ENCODE data around the gene DLG5.
A peak's percentile ranks its signal among the peaks of the same experiment; 100 is the strongest.

Gene DLG5

DNA sequence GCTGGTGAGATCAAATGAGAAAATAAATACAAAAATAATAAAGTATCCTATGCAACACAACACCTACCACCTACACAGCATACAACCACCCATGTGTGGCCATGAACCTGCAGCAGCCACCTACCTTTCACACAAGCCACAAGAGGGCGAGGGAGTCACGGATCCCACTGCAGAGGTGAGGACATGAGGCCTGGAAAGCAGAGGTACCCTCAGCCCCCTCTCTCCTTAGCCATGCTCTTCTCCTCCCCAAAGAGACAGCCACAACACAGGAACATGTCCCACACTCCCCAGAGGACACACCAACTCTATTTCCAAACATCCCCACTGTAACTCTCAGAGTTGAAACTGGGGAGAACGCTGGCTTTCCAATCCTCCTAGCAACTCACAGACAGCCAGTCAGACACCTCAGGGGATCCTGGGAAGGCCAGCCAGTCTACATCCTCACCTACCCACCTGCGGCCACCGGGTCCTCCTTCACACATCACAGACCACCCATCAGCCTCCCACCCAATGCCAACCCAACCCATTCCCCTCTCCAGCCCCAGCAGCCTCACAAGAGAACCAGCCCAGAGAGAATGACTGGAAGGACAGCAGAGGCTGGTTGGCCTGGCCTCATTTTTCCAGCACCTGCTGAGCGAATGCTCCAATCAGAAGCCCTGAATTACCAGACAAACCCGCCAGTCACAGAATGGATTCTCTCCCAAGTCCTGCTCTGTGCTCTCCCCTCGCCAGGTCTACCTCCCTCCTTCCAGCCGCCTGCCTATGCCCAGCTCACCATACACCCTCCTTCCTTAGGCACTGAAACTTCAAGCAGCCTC is 18.4 kb downstream of the DLG5 start:
- TF ChIP-seq, protein P1, sequence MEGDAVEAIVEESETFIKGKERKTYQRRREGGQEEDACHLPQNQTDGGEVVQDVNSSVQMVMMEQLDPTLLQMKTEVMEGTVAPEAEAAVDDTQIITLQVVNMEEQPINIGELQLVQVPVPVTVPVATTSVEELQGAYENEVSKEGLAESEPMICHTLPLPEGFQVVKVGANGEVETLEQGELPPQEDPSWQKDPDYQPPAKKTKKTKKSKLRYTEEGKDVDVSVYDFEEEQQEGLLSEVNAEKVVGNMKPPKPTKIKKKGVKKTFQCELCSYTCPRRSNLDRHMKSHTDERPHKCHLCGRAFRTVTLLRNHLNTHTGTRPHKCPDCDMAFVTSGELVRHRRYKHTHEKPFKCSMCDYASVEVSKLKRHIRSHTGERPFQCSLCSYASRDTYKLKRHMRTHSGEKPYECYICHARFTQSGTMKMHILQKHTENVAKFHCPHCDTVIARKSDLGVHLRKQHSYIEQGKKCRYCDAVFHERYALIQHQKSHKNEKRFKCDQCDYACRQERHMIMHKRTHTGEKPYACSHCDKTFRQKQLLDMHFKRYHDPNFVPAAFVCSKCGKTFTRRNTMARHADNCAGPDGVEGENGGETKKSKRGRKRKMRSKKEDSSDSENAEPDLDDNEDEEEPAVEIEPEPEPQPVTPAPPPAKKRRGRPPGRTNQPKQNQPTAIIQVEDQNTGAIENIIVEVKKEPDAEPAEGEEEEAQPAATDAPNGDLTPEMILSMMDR (IDR thresholded peaks at IDR 0.05; ENCODE audit: low read depth, low read length, missing control alignments), result peak; percentile 46
- H3K4me3 ChIP-seq (ENCODE audit: low read depth, low read length), result no peak overlapping the region
- no peak for DNase-seq (ENCODE audit: low read depth)

GRCh38 chr10:77907462-77907861 is 19.1 kb downstream of the DLG5 start:
- no peak overlapping the region for H3K4me3 ChIP-seq (ENCODE audit: low read depth, low read length)
- no peak for DNase-seq (ENCODE audit: low read depth)
- TF ChIP-seq, protein P1 (IDR thresholded peaks at IDR 0.05; ENCODE audit: low read depth, low read length, missing control alignments), result no peak

DNA sequence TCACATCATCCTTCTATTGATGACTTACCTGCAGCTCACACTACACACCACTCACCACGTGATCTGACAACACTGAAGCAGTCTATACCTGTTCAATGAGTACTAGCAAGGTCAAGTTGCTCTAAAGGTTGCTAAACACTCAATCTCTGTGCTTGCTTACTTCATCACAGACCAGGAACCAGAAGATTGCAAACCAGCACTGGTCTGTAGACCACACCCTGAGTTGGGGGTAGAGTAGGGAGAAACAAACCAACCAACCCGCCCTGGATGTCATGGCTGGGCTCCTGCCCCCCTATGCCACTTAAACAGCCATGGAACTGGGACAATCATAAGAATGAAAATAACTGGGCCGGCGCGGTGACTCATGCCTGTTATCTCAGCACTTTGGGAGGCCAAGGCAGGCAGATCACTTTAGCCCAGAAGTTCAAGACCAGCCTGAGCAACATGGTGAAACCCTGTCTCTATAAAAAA is 19.6 kb downstream of the DLG5 start:
- TF ChIP-seq, protein P1 (IDR thresholded peaks at IDR 0.05; ENCODE audit: low read depth, low read length, missing control alignments), result no peak
- DNase-seq (ENCODE audit: low read depth), result no peak
- no peak overlapping the region for H3K4me3 ChIP-seq (ENCODE audit: low read depth, low read length)

- H3K4me3 ChIP-seq (ENCODE audit: low read depth, low read length), result no peak overlapping the region
- TF ChIP-seq, protein P1 (IDR thresholded peaks at IDR 0.05; ENCODE audit: low read depth, low read length, missing control alignments), result no peak
- DNase-seq (ENCODE audit: low read depth), result no peak
These were observed 20.8 kb downstream of the DLG5 start for GRCh38 chr10:77905781-77906180.

DNA sequence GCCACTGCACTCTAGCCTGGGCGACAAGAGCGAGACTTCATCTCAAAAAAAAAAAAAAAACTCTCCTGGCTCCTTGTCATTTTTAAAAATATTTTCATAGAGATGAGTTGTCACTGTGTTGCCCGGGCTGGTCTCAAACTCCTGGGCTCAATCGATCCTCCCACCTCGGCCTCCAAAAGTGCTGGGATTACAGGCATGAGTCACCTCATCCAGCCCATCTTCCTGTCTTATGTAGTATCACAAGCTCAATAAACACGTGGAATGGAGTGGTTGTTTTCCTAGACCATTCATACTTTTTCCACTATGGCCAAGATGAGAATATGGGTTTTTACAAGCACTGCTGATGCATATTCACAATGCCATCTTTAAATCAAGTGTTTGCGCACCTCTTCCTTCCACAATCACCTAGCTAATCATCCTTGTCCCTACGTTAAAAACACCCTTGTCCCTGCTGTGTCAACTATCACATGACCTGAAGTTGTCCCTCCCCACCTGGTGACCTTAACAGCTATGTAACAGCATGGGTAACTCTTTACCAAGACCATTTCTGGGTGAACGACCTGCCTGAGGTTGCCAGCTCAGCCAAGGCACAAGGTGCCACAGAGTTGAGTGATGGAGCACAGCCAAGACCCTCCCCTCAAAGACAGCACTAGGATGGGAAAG is 21.3 kb downstream of the DLG5 start:
- no peak overlapping the region for H3K4me3 ChIP-seq (ENCODE audit: low read depth, low read length)
- TF ChIP-seq, protein P1 (IDR thresholded peaks at IDR 0.05; ENCODE audit: low read depth, low read length, missing control alignments), result no peak
- no peak for DNase-seq (ENCODE audit: low read depth)

GRCh38 chr10:77904100-77904840 is 22.3 kb downstream of the DLG5 start:
- TF ChIP-seq, protein P1 (IDR thresholded peaks at IDR 0.05; ENCODE audit: low read depth, low read length, missing control alignments), result no peak
- no peak for DNase-seq (ENCODE audit: low read depth)
- H3K4me3 ChIP-seq (ENCODE audit: low read depth, low read length), result no peak overlapping the region
